ENCODE measurements around the gene ATXN1.

The ATXN1 gene

DNA sequence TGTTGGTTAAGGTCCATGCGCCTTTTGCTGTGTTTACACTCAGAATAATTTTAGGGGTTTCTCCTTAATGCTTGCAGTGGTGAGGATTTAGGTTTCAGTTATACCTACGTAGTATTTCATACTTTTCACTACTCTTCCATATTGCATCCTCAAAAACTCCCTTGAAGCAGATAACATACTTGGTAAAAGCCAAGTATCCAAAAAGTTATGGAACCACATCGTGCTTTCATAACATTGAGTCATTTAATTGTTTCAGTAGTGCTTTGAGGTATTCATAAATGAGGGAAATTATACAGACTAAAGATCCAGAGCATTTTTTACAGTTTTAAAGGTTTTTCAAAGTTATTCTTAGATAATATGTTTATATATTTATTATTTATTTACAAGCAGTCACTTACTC is 4.0 kb upstream of the ATXN1 start:
- Histone ChIP-seq H3K27ac (ENCODE audit: low read depth, low read length) (peak overlapping the region; percentile 16), H3K4me3 (ENCODE audit: low read length) (no peak overlapping the region), H3K27me3 (ENCODE audit: control insufficient read depth, insufficient read depth, low read length) (no peaks in the 10 kb centered on the region), H3K9ac (ENCODE audit: low read length) (no peak overlapping the region), H3K36me3 (ENCODE audit: control insufficient read depth, insufficient read depth, low read length) (no peaks in the 10 kb centered on the region), H3K4me1 (ENCODE audit: control insufficient read depth, insufficient read depth, low read length) (peaks cover 26% of the 10 kb centered on the region)

DNA sequence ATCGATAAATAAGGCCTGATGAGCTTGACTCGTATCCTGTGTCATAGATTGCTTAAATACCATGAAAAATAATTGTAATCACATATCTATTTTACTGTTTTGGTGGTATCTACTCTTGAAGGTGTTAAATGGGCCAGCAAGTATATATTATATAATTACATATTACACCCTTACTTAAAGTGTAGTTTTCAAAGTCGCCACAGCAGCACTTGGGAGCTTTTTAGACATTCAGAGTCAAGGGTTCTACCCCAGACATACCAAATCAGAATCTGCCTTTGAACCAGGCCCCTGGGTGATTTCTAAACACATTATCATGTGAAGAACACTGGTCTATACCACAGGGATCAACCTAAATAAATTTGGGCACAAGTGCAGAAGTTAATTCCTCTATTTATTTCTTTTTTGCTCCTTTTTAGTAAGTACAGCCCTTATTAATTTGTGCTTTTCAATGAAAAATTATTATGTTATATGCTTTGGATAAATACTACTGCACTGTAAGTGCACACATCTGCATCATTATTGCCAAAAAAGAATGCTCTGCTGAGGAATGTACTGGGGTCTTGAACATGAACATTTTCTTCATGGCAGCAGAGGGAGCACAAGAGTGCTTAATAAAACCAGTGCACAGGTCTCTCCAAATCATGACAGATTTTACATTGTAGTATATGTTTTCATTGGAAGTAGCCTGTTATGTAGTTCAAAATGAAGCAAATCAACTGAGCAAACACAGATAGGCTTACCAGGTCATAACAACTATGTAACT is 3.1 kb upstream of the ATXN1 start:
- H3K4me1 ChIP-seq (ENCODE audit: control insufficient read depth, insufficient read depth, low read length), result peaks cover 23% of the 10 kb centered on the region
- no peak overlapping the region for H3K4me3 ChIP-seq (ENCODE audit: low read length)

DNA sequence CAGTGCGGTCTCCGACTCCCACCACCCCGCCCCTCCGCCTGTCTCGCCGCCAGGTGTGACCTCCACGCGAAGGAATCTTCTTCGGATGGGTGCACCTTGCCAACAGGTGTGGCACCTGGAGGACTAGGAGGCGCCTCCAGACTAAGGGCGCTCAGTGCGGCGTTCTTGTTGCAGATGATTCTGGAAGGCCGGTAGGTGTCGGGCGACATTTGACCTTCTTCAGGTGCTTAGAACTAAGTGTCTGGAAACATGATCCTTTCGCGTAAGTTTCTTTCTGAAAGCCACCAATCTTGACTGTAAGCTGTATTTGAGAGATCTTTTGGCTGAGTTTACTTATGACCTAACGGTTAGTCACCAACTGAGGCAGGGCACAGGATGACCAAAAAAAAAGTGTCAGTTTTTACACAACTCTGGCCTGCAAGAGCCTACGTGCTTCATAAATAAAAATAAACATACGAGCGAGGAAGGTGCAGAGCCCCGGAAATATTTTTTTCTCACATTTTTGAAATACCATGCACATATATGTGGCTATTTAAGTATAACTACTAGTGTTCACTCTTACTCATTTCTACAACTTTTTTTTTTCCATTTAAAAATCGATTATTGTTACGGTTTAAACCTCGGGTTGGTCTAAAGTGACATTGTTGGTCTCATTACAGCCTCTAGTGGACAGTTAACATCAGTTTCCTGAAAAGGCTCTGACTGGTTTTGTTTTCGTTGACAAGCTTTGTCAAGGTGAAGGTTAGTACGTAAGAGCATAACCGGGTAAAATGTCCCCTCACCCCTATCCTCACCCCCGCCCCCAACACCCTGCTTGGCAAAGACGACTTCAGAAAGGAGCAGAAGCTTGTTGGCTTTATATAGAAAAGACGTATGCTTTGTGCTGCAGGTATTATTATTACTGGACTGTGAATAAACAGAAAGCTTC is 1.6 kb upstream of the ATXN1 start:
- Histone ChIP-seq H3K27ac (ENCODE audit: low read depth, low read length) (peak overlapping the region; percentile 98), H3K27me3 (ENCODE audit: control insufficient read depth, insufficient read depth, low read length) (no peaks in the 10 kb centered on the region), H3K4me3 (ENCODE audit: low read length) (peak overlapping the region; percentile 95), H3K36me3 (ENCODE audit: control insufficient read depth, insufficient read depth, low read length) (no peaks in the 10 kb centered on the region), H3K9ac (ENCODE audit: low read length) (peak overlapping the region; percentile 78), H3K4me1 (ENCODE audit: control insufficient read depth, insufficient read depth, low read length) (peaks cover 12% of the 10 kb centered on the region)

More for the DNA sequence above, 3.1 kb upstream of the ATXN1 start:
- Histone ChIP-seq H3K9ac (ENCODE audit: low read length) (no peak overlapping the region), H3K27ac (ENCODE audit: low read depth, low read length) (peak overlapping the region; percentile 40), H3K27me3 (ENCODE audit: control insufficient read depth, insufficient read depth, low read length) (no peaks in the 10 kb centered on the region), H3K36me3 (ENCODE audit: control insufficient read depth, insufficient read depth, low read length) (no peaks in the 10 kb centered on the region)

DNA sequence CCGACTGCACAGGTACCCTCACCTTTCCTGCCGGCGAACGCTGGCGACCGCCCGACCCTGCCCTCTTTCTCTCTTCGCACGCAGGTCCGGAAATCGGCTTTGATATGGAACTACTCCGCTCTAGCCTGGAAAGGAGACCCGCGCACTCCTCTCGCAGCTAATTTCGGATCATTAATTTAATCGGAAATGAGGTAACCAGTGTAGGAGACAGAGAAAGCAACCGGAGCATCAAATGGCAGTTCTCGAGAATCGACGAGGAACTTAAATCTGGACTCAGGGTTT is 949 bp upstream of the ATXN1 start:
- Histone ChIP-seq H3K36me3 (ENCODE audit: control insufficient read depth, insufficient read depth, low read length) (no peaks in the 10 kb centered on the region), H3K9ac (ENCODE audit: low read length) (peak overlapping the region; percentile 78), H3K4me3 (ENCODE audit: low read length) (peak overlapping the region; percentile 95), H3K27me3 (ENCODE audit: control insufficient read depth, insufficient read depth, low read length) (no peaks in the 10 kb centered on the region), H3K27ac (ENCODE audit: low read depth, low read length) (peak overlapping the region; percentile 98), H3K4me1 (ENCODE audit: control insufficient read depth, insufficient read depth, low read length) (peaks cover 14% of the 10 kb centered on the region)

DNA sequence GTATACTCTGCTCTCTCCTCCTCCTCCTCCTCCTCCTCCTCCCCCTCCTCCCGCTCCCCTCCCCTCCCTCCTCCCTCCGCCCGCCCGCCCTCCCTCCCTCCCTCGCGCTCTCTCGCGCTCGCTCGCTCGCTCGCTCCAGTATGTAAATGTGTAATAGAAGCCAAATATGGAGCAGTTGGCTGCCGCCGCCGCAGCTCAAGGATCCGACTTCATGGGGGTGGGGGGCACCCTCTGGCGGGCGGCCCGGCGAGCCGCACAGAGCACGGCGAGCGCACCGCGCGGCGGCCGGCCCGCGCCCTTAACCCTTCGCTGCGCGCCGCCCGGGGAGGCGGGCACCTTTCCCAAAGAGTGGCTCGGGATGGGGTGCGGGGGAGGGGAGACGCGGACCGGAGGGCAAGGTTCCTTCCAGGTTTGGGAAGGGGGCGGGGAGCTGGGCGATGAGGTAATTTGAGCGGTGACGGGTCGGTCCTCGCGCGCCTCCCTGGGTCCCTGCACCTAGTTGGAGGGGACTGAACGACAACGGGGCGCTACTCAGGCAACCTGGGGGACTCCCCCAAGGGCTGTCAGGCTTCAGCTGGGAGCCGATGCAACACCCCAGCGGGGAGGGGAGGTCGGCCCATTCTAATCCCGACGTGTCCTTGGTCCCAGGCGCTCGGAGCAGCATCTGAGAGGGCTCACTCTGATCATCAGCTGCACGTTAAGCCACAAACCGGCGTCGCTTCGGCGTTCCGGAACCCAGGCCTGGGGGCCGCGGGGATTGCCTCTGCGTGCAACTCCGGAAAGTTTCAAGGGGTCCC is 409 bp upstream of the ATXN1 start:
- Histone ChIP-seq H3K36me3 (ENCODE audit: control insufficient read depth, insufficient read depth, low read length) (no peaks in the 10 kb centered on the region), H3K27me3 (ENCODE audit: control insufficient read depth, insufficient read depth, low read length) (no peaks in the 10 kb centered on the region), H3K4me3 (ENCODE audit: low read length) (peak overlapping the region; percentile 95), H3K4me1 (ENCODE audit: control insufficient read depth, insufficient read depth, low read length) (peaks cover 15% of the 10 kb centered on the region), H3K27ac (ENCODE audit: low read depth, low read length) (peak overlapping the region; percentile 98), H3K9ac (ENCODE audit: low read length) (peak overlapping the region; percentile 93)

DNA sequence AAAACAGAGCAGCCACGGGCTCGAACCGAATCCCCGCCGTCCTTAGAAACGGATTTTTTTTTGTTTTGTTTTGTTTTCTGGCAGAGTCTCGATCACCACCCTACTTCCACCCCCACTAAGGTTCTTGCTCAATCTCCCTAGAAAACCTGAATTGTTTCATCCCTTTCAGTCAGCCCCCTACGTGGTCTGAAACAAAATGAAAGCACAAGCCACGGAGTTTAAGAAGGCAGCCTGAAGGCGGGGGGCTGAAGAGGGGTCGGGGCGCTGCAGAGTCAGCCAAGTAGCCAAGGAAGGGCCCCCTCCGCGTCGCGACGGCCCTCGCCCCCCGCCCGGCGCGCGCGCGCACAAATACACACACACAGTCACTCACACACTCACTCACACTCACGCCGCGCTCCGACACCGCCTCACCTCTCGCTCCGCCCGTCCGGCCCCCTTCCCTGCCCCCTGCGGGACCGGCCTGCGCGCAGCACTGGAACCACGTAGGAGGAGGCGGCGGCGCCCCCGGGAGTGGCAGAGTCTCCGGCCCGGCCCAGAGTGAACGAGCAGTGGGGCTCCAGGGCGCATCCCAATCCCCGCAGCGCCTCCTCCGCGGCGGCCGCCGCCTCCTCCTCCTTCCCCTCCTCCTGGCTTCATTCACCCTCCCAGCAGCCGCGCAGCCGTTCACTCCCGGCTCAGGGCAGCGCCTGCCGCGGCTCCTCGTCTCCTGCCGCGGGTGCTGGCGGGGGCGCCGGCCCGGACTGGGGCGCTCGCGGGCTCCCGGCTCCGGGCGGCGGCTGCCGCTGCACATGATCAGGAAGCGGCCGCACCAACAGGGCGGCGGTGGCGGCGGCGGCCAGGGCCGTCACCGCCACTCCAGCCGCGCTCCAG is 1.4 kb downstream of the ATXN1 start:
- Histone ChIP-seq H3K27me3 (ENCODE audit: control insufficient read depth, insufficient read depth, low read length) (no peaks in the 10 kb centered on the region), H3K27ac (ENCODE audit: low read depth, low read length) (peak overlapping the region; percentile 98), H3K4me3 (ENCODE audit: low read length) (peak overlapping the region; percentile 95), H3K4me1 (ENCODE audit: control insufficient read depth, insufficient read depth, low read length) (peaks cover 12% of the 10 kb centered on the region), H3K36me3 (ENCODE audit: control insufficient read depth, insufficient read depth, low read length) (no peaks in the 10 kb centered on the region), H3K9ac (ENCODE audit: low read length) (peak overlapping the region; percentile 66)

DNA sequence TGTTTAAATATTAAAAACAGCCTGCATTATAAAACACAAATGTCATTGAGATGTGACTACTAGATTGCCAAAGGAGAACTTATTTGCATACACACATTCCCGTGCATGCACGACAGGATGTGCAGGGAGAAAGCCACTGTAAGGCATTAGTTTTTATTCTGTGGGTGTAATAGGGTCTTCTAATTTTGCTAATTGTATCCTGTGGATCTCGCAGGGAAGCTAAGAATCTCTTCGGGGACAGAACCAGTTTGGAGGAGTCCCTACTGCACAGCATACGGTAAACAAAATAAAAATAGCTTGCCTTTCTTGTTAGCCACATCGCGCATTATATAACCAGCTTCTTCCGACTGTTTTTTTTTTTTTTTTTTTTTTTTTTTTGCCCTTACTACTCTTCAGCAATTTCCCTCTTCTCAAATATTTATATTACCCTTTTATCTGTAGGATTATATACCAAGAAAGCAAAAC is 2.0 kb downstream of the ATXN1 start:
- peaks cover 9% of the 10 kb centered on the region for H3K4me1 ChIP-seq (ENCODE audit: control insufficient read depth, insufficient read depth, low read length)
- no peaks in the 10 kb centered on the region for H3K36me3 ChIP-seq (ENCODE audit: control insufficient read depth, insufficient read depth, low read length)
- peak overlapping the region; percentile 98 for H3K27ac ChIP-seq (ENCODE audit: low read depth, low read length)
- H3K4me3 ChIP-seq (ENCODE audit: low read length), result peak overlapping the region; percentile 95
- H3K9ac ChIP-seq (ENCODE audit: low read length), result peak overlapping the region; percentile 66
- H3K27me3 ChIP-seq (ENCODE audit: control insufficient read depth, insufficient read depth, low read length), result no peaks in the 10 kb centered on the region

DNA sequence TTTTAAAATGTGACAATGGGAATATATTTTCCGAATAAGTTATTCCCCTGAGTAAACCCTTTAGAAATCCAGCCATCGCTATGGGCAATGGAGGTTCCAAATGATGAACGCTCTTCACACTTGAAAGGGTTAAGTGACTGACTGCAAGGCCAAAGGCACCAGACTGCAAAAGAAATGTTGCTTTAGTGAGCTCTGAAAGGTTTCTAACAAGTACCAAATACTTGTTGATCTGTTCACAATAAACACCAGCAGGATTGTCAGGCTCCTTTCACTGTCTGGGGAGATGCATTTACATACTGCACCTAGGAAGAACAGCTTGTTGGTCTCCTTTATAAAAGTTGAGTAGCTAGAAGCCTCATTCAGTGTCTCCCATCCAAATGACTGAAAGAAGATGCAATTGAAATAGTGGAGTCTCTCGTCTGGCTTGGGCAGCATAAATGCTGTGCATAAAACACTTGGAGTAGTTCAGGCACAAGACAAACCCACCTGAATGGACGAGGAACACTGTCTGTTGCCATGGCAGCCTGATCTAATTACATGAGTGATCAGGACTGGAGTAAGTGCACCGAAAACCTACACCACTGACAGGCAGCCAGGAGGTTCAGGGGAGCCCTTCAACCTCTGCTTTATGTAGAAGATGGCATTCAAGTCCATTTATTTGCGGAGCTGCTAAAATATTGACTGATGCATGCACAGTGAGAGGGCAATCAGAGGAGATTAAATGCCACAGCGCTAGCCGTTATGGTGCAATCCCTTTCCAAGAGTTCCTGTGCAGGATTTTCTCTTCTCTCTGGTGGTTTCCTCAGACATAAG is 2.9 kb downstream of the ATXN1 start:
- peak overlapping the region; percentile 98 for H3K27ac ChIP-seq (ENCODE audit: low read depth, low read length)

DNA sequence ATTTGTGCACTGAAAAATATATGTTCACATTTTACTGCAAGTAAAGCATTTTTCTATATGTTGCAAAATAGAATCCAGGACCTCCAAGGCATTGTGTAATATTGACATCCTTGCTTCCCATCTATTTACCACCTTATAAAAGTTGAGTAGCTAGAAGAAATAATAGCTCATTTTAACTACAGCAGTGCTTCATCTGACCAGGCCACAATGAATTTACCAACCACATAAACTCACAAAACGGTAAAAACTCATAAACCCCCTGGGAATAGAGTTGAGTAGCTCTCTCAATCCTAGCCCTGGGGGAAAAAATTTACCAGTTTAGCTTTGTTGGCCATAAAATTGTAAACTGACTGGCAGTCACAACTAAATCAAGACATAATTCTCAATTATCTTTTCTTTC is 3.9 kb downstream of the ATXN1 start:
- H3K27me3 ChIP-seq (ENCODE audit: control insufficient read depth, insufficient read depth, low read length), result no peaks in the 10 kb centered on the region
- H3K27ac ChIP-seq (ENCODE audit: low read depth, low read length), result no peak overlapping the region
- H3K4me3 ChIP-seq (ENCODE audit: low read length), result no peak overlapping the region
- no peaks in the 10 kb centered on the region for H3K36me3 ChIP-seq (ENCODE audit: control insufficient read depth, insufficient read depth, low read length)
- no peak overlapping the region for H3K9ac ChIP-seq (ENCODE audit: low read length)
- peaks cover 15% of the 10 kb centered on the region for H3K4me1 ChIP-seq (ENCODE audit: control insufficient read depth, insufficient read depth, low read length)

More for the DNA sequence above, 2.9 kb downstream of the ATXN1 start:
- Histone ChIP-seq H3K9ac (ENCODE audit: low read length) (no peak overlapping the region), H3K27me3 (ENCODE audit: control insufficient read depth, insufficient read depth, low read length) (no peaks in the 10 kb centered on the region), H3K4me1 (ENCODE audit: control insufficient read depth, insufficient read depth, low read length) (peaks cover 6% of the 10 kb centered on the region), H3K36me3 (ENCODE audit: control insufficient read depth, insufficient read depth, low read length) (no peaks in the 10 kb centered on the region), H3K4me3 (ENCODE audit: low read length) (peak overlapping the region; percentile 17)

DNA sequence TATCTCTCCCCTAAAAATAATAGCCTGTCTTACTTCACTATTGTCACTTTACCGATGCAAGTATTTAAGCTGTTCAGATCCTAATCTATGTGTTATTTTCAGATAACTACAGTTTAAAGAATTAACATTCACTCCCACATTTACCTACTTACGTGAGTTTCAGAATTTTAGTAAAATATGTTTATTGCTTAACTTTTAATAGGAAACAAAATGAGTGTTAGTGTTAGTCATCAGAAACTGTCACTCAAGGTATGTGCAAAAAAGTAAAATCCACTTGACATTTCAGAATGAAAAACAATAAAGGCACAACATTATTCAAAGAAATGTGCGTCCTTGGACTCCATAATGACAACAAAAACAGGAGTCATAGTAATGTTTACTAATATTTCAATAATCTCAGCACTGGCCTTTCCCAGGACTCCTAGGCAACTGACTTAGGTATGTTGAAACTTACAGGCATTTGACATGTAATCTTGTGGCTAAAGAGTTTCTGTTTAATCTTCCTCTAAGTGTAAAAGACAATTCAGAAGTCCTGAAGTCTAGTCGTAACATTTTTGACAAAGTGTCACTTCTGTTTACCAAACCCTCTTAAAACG is 4.5 kb downstream of the ATXN1 start:
- Histone ChIP-seq H3K27ac (ENCODE audit: low read depth, low read length) (no peak overlapping the region), H3K36me3 (ENCODE audit: control insufficient read depth, insufficient read depth, low read length) (no peaks in the 10 kb centered on the region), H3K4me3 (ENCODE audit: low read length) (no peak overlapping the region), H3K4me1 (ENCODE audit: control insufficient read depth, insufficient read depth, low read length) (peaks cover 18% of the 10 kb centered on the region), H3K27me3 (ENCODE audit: control insufficient read depth, insufficient read depth, low read length) (no peaks in the 10 kb centered on the region), H3K9ac (ENCODE audit: low read length) (no peak overlapping the region)

DNA sequence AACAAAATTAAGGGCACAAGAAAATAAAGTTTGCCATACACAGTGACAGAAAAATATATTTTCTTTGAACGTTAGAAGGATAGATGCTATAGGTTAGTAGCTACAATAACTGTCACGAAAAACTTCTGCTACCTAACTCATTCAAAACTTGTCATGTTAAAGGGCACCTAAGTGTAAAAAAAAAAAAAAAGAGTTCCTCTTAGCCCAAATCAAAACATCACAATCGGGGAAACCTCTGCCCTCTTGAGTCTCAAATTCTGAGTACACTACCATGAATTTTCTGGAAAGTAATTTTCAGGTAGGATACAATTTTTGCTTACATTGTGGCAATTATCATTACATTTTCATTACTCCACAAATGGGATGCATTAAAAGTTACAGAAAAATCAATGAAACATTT is 5.7 kb downstream of the ATXN1 start:
- no peak overlapping the region for H3K4me3 ChIP-seq (ENCODE audit: low read length)
- H3K9ac ChIP-seq (ENCODE audit: low read length), result no peak overlapping the region
- H3K36me3 ChIP-seq (ENCODE audit: control insufficient read depth, insufficient read depth, low read length), result no peaks in the 10 kb centered on the region
- H3K27me3 ChIP-seq (ENCODE audit: control insufficient read depth, insufficient read depth, low read length), result no peaks in the 10 kb centered on the region
- peaks cover 18% of the 10 kb centered on the region for H3K4me1 ChIP-seq (ENCODE audit: control insufficient read depth, insufficient read depth, low read length)
- H3K27ac ChIP-seq (ENCODE audit: low read depth, low read length), result no peak overlapping the region
